GM23338 (cell line): ENCODE measurements around the gene SPINK4. TPM values are rescaled to one million over a fixed set of nuclear protein-coding genes. Genes with fewer than 3 reads are reported as not detected.

ENCODE experiments used
- ATAC-seq: fragments of 200-7000 bp; cut with Tn5 transposase; 3 replicates; pipeline ENCODE4 v1.9.1; 2020
- DNase-seq: peaks from one replicate; pipeline ENCODE4 v3.0.0-alpha.2; 2015; ENCODE audit warnings: low spot score
- H2AFZ ChIP-seq: fragments of 200-600 bp; sonication (generic); 2 replicates; pipeline ENCODE4 v1.8.0; 2016; ENCODE audit warnings: antibody characterized with exemption, mild to moderate bottlenecking, moderate library complexity
- H3F3A ChIP-seq: fragments of 200-600 bp; sonication (generic); replicated peaks from 2 replicates; pipeline ENCODE4 v1.8.0; 2017; ENCODE audit warnings: antibody characterized with exemption, mixed run types, low read depth
- H3K27ac ChIP-seq: fragments of 200-600 bp; sonication (generic); 2 replicates; pipeline ENCODE4 v1.6.1; 2016; ENCODE audit warnings: low read depth
- H3K27me3 ChIP-seq: fragments of 200-600 bp; sonication (generic); 2 replicates; pipeline ENCODE4 v1.8.0; 2016; ENCODE audit warnings: mild to moderate bottlenecking, mixed run types, moderate library complexity; ENCODE audit not compliant: insufficient read depth
- H3K36me3 ChIP-seq: fragments of 200-600 bp; sonication (generic); 2 replicates; pipeline ENCODE4 v1.8.0; 2016; ENCODE audit warnings: mild to moderate bottlenecking; ENCODE audit not compliant: insufficient read depth
- H3K4me1 ChIP-seq: fragments of 200-600 bp; sonication (generic); 2 replicates; pipeline ENCODE4 v1.8.0; 2016; ENCODE audit warnings: mild to moderate bottlenecking, moderate library complexity; ENCODE audit not compliant: insufficient read depth
- H3K4me2 ChIP-seq: fragments of 200-600 bp; sonication (generic); 2 replicates; pipeline ENCODE4 v1.7.1; 2017; ENCODE audit warnings: mixed run types
- H3K4me3 ChIP-seq: fragments of 200-600 bp; sonication (generic); 2 replicates; pipeline ENCODE4 v1.6.1; 2016; ENCODE audit warnings: mixed run types
- H3K79me2 ChIP-seq: fragments of 200-600 bp; sonication (generic); replicated peaks from 2 replicates; pipeline ENCODE4 v1.8.0; 2017; ENCODE audit warnings: mild to moderate bottlenecking; ENCODE audit not compliant: insufficient read depth
- H3K9me2 ChIP-seq: fragments of 200-600 bp; sonication (generic); 2 replicates; pipeline ENCODE4 v1.8.0; 2017; ENCODE audit not compliant: insufficient read depth
- H4K20me1 ChIP-seq: fragments of 200-600 bp; sonication (generic); replicated peaks from 2 replicates; pipeline ENCODE4 v1.8.0; 2017; ENCODE audit warnings: mild to moderate bottlenecking; ENCODE audit not compliant: insufficient read depth
- H3K27ac Mint-ChIP-seq: 2 replicates; pipeline ENCODE4 v1.8.0; 2020; ENCODE audit warnings: inconsistent platforms, mild to moderate bottlenecking, moderate library complexity, mixed read lengths
- H3K27me3 Mint-ChIP-seq: 3 replicates; pipeline ENCODE4 v1.8.0; 2022; ENCODE audit warnings: low read depth, mild to moderate bottlenecking, moderate library complexity, mixed read lengths, inconsistent platforms; ENCODE audit not compliant: insufficient read depth, poor library complexity
- H3K36me3 Mint-ChIP-seq: 3 replicates; pipeline ENCODE4 v1.8.0; 2021; ENCODE audit warnings: low read depth, mild to moderate bottlenecking, inconsistent platforms, moderate library complexity, mixed read lengths
- H3K4me1 Mint-ChIP-seq: 3 replicates; pipeline ENCODE4 v1.8.0; 2020; ENCODE audit warnings: mild to moderate bottlenecking, inconsistent platforms, mixed read lengths
- H3K4me3 Mint-ChIP-seq: 3 replicates; pipeline ENCODE4 v1.8.0; 2021; ENCODE audit warnings: moderate library complexity, mild to moderate bottlenecking, inconsistent platforms, mixed read lengths
- H3K9me3 Mint-ChIP-seq: 3 replicates; pipeline ENCODE4 v1.8.0; 2020; ENCODE audit warnings: moderate library complexity, mild to moderate bottlenecking, inconsistent platforms, mixed read lengths
- CREB1 ChIP-seq: fragments of 250-450 bp; sonication (Bioruptor Pico); IDR thresholded peaks from 2 replicates; pipeline ENCODE4 v1.5.0; 2020; ENCODE audit warnings: low read depth, mild to moderate bottlenecking, moderate library complexity
- CTCF ChIP-seq, 2 experiments: fragments of 200-600 bp in 1 of 2; sonication (generic) in 1 of 2; conservative IDR thresholded peaks; 2 replicates each; pipeline versions ENCODE4 v1.5.1 to v1.6.1; 2016 to 2017; ENCODE audit warnings: antibody characterized with exemption in 2 of 2, low read depth in 2 of 2, mild to moderate bottlenecking in 2 of 2, moderate library complexity in 1 of 2
- ETS1 ChIP-seq: IDR thresholded peaks from 2 replicates; pipeline ENCODE4 v1.6.1; 2016; ENCODE audit warnings: antibody characterized with exemption
- EZH2 ChIP-seq: fragments of 200-600 bp; sonication (generic); IDR thresholded peaks from one replicate; pipeline ENCODE4 v1.8.0; 2017; ENCODE audit warnings: antibody characterized with exemption, mild to moderate bottlenecking, low read depth; ENCODE audit not compliant: unreplicated experiment
- EZH2phosphoT487 ChIP-seq: fragments of 200-600 bp; sonication (generic); IDR thresholded peaks from one replicate; pipeline ENCODE4 v1.8.1; 2018; ENCODE audit warnings: antibody characterized with exemption; ENCODE audit not compliant: unreplicated experiment
- JUNB ChIP-seq: IDR thresholded peaks from one replicate; pipeline ENCODE4 v1.6.1; 2016; ENCODE audit warnings: antibody characterized with exemption; ENCODE audit not compliant: unreplicated experiment
- NANOG ChIP-seq: IDR thresholded peaks from 2 replicates; pipeline ENCODE4 v1.6.1; 2016; ENCODE audit warnings: antibody characterized with exemption, borderline replicate concordance
- POLR2AphosphoS5 ChIP-seq: IDR thresholded peaks from 2 replicates; pipeline ENCODE4 v1.6.1; 2016; ENCODE audit warnings: antibody characterized with exemption, low read depth
- REST ChIP-seq: IDR thresholded peaks from one replicate; pipeline ENCODE4 v1.6.1; 2018; ENCODE audit warnings: antibody characterized with exemption; ENCODE audit not compliant: unreplicated experiment
- ZNF114 ChIP-seq: fragments of 250-450 bp; sonication (Bioruptor Pico); IDR thresholded peaks from 2 replicates; pipeline ENCODE4 v1.5.0; 2020; ENCODE audit warnings: mild to moderate bottlenecking, moderate library complexity
- ZNF331 ChIP-seq: fragments of 250-450 bp; sonication (Bioruptor Pico); IDR thresholded peaks from 2 replicates; pipeline ENCODE4 v1.5.0; 2020; ENCODE audit warnings: low read depth, mild to moderate bottlenecking, moderate library complexity
- ZNF462 ChIP-seq: fragments of 250-450 bp; sonication (Bioruptor Pico); IDR thresholded peaks from 2 replicates; pipeline ENCODE4 v1.5.0; 2020; ENCODE audit warnings: mild to moderate bottlenecking, moderate library complexity
- polyA plus RNA-seq: library from polyadenylated mRNA; unstranded; fragments of >200 nt; fragmentation: Nextera tagmentation; extraction: Ambion mirVana; gene quantifications from 2 replicates; pipeline ENCODE4 v1.2.1, GENCODE V29; 2016
- total RNA-seq: library from RNA; depleted of rRNA; stranded (reverse); fragments of >200 nt; shearing (Covaris generic); gene quantifications from 2 replicates; pipeline ENCODE4 v1.2.3, GENCODE V29; 2014

SPINK4 gene
- total and polyA plus RNA-seq, 2 experiments from 2014 or later, result not detected

GRCh38 chr9:33242609-33243134 lies 2.7 kb downstream of the SPINK4 start:
- Mint-ChIP-seq H3K27me3 (peaks cover 5% of the 10 kb centered on the region), H3K4me3 (no peak overlapping the region), H3K4me1 (no peaks in the 10 kb centered on the region), H3K27ac (no peak overlapping the region), H3K36me3 (no peaks in the 10 kb centered on the region), H3K9me3 (no peaks in the 10 kb centered on the region; the same call in 2 of the 3 replicates)
- ATAC-seq (no peak), DNase-seq (no peak)
- Histone ChIP-seq H3K4me3 (no peak overlapping the region), H3K27ac (no peak overlapping the region), H3K27me3 (no peaks in the 10 kb centered on the region), H3K4me2 (no peak overlapping the region), H3K4me1 (no peaks in the 10 kb centered on the region), H3K9me2 (no peaks in the 10 kb centered on the region), H4K20me1 (no peaks in the 10 kb centered on the region), H2AFZ (no peak overlapping the region), H3F3A (no peaks in the 10 kb centered on the region), H3K36me3 (no peaks in the 10 kb centered on the region), H3K79me2 (no peaks in the 10 kb centered on the region)
- no peak for TF ChIP-seq ZNF114 (CRISPR knock-in tag)
- TF ChIP-seq CTCF (conservative IDR thresholded peaks at IDR 0.05; ENCODE audit: low read depth in 2 of 2), result no peak
- TF ChIP-seq ETS1, result no peak
- TF ChIP-seq NANOG, result no peak
- no peak for TF ChIP-seq JUNB
- no peak for TF ChIP-seq ZNF331 (CRISPR knock-in tag)
- no peak for TF ChIP-seq CREB1 (CRISPR knock-in tag)
- TF ChIP-seq POLR2AphosphoS5, result no peak
- no peak for TF ChIP-seq ZNF462 (CRISPR knock-in tag)
- no peak for TF ChIP-seq EZH2
- TF ChIP-seq EZH2phosphoT487, result no peak
- TF ChIP-seq REST, result no peak
